Measurements from ENCODE around the gene IGLON5.

Gene IGLON5

DNA sequence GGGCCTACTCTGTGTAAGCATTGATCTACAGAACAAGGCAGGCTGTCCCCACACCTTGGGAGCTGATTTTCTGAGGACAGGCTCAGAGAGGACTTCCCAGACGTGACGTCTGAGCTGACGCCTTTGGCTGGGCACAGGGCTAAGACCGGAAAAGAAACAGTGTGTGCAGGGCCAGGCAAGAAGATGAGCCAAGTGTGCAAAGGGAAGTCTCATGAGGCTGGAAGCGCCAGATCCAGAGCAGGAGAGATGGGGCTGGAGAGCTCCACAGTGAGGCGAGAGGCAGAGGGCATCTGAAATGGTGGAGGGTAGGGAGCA lies 12.7 kb downstream of the IGLON5 start:
- TF ChIP-seq, protein P1, sequence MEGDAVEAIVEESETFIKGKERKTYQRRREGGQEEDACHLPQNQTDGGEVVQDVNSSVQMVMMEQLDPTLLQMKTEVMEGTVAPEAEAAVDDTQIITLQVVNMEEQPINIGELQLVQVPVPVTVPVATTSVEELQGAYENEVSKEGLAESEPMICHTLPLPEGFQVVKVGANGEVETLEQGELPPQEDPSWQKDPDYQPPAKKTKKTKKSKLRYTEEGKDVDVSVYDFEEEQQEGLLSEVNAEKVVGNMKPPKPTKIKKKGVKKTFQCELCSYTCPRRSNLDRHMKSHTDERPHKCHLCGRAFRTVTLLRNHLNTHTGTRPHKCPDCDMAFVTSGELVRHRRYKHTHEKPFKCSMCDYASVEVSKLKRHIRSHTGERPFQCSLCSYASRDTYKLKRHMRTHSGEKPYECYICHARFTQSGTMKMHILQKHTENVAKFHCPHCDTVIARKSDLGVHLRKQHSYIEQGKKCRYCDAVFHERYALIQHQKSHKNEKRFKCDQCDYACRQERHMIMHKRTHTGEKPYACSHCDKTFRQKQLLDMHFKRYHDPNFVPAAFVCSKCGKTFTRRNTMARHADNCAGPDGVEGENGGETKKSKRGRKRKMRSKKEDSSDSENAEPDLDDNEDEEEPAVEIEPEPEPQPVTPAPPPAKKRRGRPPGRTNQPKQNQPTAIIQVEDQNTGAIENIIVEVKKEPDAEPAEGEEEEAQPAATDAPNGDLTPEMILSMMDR (IDR thresholded peaks at IDR 0.05; ENCODE audit: borderline replicate concordance, insufficient read depth, low read depth, low read length), result no peak

DNA sequence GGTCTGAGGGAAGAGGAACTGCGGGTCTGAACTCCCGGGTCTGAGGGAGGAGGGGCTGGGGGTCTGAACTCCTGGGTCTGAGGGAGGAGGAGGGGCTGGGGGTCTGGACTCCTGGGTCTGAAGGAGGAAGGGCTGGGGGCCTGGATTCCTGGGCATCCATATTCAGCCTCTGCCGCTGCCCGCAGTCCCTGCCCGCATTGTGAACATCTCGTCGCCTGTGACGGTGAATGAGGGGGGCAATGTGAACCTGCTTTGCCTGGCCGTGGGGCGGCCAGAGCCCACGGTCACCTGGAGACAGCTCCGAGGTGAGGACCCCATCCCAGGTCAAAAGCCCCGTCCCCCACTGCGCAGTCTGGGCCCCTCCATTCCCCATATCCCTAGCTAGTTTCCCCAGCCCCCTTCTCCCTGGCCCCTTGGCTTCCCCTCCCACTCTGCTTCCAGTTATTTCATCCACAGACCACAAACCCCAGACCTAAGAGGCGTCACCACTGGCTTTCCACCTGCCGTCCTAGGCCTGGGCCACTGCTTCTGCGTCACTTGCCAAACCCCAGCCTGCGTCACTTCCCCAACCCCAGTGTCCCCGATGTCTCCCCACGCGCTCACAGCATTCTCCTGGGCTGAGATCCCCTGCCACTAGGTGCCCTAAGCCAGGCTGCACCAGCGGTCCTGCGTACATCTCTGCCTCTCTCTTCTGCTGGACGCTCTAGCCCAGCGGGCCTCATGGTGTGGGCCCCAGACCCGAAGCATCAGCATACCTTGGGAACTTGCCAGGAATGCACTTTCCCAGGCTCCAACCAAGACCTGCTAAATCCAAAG lies 13.9 kb downstream of the IGLON5 start:
- TF ChIP-seq, protein P1 (IDR thresholded peaks at IDR 0.05; ENCODE audit: borderline replicate concordance, insufficient read depth, low read depth, low read length), result no peak
- H3K4me3 ChIP-seq (ENCODE audit: low read depth, low read length), result no peak overlapping the region

More for the DNA sequence above, 12.7 kb downstream of the IGLON5 start:
- no peak overlapping the region for H3K4me3 ChIP-seq (ENCODE audit: low read depth, low read length)

DNA sequence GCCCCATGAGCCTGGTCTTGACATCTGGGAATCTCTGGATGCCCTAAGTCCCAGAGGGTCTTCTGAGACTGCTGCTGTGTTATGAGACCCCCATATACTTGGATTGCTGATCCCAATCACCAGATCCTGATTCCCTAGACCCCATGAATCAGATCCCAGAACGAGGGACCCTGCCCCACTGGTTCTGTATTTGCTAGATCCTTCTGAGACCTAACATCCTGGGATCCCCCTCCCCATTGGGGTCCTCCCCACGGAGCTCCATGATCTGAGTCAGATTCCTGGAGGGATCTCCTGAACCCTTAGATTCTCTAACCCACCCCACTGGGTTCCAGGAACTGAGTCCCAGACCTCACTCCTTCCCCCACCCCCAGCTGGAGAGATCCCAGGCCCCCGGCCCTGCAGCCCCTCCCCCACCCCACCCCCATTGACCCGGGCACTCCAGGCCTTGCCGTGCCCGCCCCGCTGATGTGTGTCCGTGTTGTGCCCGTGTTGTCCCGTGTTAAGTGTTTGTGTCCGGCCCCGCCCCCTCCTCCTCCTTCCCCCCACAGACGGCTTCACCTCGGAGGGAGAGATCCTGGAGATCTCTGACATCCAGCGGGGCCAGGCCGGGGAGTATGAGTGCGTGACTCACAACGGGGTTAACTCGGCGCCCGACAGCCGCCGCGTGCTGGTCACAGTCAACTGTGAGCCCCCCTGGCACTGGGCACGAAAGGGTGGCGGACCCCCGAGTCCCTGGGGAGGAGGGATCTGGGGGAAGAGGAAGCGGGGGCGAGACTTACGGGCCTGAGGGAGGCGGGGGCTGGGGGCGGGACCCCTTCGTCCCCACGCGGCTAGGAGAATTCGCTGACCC lies 15.0 kb downstream of the IGLON5 start:
- TF ChIP-seq, protein P1 (IDR thresholded peaks at IDR 0.05; ENCODE audit: borderline replicate concordance, insufficient read depth, low read depth, low read length), result no peak
- no peak overlapping the region for H3K4me3 ChIP-seq (ENCODE audit: low read depth, low read length)

DNA sequence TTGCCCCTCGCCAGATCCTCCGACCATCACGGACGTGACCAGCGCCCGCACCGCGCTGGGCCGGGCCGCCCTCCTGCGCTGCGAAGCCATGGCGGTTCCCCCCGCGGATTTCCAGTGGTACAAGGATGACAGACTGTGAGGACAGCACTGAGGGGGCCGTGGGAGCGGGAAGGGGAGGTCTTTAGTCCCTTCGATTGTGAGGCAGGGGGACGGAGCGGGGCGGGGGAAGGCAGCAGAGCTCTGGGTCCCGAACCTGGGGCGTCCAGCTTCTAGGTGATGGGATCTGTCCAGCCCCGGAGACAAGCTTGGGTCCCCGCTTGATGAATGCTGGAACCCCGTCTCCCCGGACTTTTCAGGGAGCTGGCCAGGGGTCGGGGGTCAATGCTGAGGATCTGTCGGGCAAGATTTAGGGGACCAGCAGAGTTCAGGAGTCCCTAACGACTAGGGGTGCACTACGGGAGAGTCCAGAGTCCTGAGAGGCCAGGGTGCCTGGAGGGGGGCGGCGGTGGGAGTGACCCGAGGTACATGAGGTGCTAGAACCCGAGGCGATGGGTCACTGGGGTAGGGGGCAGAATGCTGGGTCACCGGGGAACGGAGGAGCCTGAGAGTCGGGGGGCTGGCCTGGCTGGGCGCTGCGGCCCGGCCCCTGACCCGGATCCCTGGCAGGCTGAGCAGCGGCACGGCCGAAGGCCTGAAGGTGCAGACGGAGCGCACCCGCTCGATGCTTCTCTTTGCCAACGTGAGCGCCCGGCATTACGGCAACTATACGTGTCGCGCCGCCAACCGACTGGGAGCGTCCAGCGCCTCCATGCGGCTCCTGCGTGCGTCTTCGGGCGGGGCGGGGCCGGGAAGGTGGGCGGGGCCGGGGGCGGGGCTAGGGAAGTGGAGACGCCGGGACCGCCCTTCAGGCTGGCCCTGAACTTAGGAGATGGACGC lies 15.9 kb downstream of the IGLON5 start:
- H3K4me3 ChIP-seq (ENCODE audit: low read depth, low read length), result no peak overlapping the region
- TF ChIP-seq, protein P1 (IDR thresholded peaks at IDR 0.05; ENCODE audit: borderline replicate concordance, insufficient read depth, low read depth, low read length), result no peak

DNA sequence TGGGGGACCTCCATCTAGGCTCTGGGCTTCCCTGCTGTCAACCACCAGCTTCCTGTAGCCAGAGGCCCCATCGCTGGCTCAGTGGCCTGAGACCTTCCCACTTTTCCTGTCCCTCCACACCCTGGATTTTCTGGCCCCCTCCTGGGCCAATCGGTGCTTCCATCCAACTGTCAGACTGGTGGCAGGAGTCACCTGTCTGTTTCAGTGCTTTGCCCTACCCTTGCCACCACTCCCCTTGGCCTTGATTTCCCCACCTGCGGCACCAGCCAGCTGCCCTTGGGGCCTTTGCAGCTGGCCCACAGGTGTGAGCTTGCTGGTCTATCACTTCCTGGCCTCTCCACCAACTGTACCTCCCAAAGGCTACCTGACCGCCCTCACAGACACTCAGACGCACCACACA lies 18.0 kb downstream of the IGLON5 start:
- TF ChIP-seq, protein P1 (IDR thresholded peaks at IDR 0.05; ENCODE audit: borderline replicate concordance, insufficient read depth, low read depth, low read length), result no peak
- H3K4me3 ChIP-seq (ENCODE audit: low read depth, low read length), result no peak overlapping the region

DNA sequence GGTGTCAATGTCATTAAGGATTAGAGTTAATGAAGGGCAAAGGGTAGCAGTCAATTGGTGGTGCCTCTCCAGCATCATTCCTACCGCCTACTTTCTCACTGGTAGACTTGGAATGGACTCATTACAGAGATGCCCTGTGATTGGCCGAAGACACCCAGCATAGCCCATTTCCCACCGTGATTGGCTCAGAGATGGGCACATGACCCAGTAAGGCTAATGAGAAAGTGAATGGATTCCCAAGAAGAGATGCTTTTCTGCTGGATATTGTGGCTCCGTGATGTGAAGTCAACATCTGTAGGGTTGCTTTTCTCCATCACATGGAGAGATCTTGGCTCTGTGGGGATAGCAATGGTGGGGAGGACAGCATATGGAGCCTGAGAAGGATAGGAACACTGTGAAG lies 18.9 kb downstream of the IGLON5 start:
- TF ChIP-seq, protein P1 (IDR thresholded peaks at IDR 0.05; ENCODE audit: borderline replicate concordance, insufficient read depth, low read depth, low read length), result no peak

More for the DNA sequence above, 18.9 kb downstream of the IGLON5 start:
- no peak overlapping the region for H3K4me3 ChIP-seq (ENCODE audit: low read depth, low read length)

Measured in GM12875 (cell line).